Brain microvascular endothelial cell (primary cell): Measurements from ENCODE around the gene SNX17.

Source experiments
- DNase-seq: peaks from one replicate; pipeline ENCODE4 v3.0.0-alpha.2; 2020
- H3K27ac ChIP-seq: fragments of 250-450 bp; sonication (Bioruptor Pico); 2 replicates; pipeline ENCODE4 v1.5.1; 2020; ENCODE audit warnings: mild to moderate bottlenecking, moderate library complexity
- H3K27me3 ChIP-seq: fragments of 250-450 bp; sonication (Bioruptor Pico); replicated peaks from 2 replicates; pipeline ENCODE4 v1.5.1; 2020; ENCODE audit warnings: mild to moderate bottlenecking
- H3K36me3 ChIP-seq: fragments of 250-450 bp; sonication (Bioruptor Pico); replicated peaks from 2 replicates; pipeline ENCODE4 v1.5.1; 2020; ENCODE audit warnings: mild to moderate bottlenecking
- H3K4me3 ChIP-seq: 2 replicates; pipeline ENCODE4 v1.5.1; 2011; ENCODE audit warnings: low read depth, mild to moderate bottlenecking, control low read depth, low read length, moderate library complexity
- in situ Hi-C: cut with HindIII; loops from 2 replicates; pipeline ENCODE4 v1.10.0; 2017; ENCODE audit warnings: low sequenced_read_pairs, low pct_ligation_motif_present
- TF ChIP-seq, protein P1 (sequence below): IDR thresholded peaks from 2 replicates; pipeline ENCODE4 v1.5.1; 2011; ENCODE audit warnings: low read depth, mild to moderate bottlenecking, moderate library complexity, low read length, control low read depth, inconsistent platforms; ENCODE audit errors: missing control alignments

The SNX17 gene

DNA sequence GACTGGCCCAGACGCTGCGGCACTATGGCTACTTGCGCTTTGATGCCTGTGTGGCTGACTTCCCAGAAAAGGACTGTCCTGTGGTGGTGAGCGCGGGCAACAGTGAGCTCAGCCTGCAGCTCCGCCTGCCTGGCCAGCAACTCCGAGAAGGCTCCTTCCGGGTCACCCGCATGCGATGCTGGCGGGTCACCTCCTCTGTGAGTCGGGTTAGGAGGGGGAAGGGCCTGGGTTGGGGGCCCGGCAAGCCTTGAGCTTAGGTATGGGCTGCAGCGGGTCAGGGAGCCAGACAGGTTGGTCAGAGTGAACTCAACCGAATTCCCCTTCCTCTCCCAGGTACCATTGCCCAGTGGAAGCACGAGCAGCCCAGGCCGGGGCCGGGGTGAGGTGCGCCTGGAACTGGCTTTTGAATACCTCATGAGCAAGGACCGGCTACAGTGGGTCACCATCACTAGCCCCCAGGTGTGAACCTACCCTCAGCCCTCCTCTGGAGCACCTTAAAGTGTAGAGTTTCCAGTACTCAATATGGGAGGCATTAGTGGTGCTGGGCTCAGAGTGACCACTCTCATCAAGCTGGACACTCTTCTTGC lies 5.2 kb downstream of the SNX17 start:
- H3K36me3 ChIP-seq, result peaks cover 62% of the 10 kb centered on the region
- no peak overlapping the region for H3K4me3 ChIP-seq
- DNase-seq, result no peak
- TF ChIP-seq, protein P1, sequence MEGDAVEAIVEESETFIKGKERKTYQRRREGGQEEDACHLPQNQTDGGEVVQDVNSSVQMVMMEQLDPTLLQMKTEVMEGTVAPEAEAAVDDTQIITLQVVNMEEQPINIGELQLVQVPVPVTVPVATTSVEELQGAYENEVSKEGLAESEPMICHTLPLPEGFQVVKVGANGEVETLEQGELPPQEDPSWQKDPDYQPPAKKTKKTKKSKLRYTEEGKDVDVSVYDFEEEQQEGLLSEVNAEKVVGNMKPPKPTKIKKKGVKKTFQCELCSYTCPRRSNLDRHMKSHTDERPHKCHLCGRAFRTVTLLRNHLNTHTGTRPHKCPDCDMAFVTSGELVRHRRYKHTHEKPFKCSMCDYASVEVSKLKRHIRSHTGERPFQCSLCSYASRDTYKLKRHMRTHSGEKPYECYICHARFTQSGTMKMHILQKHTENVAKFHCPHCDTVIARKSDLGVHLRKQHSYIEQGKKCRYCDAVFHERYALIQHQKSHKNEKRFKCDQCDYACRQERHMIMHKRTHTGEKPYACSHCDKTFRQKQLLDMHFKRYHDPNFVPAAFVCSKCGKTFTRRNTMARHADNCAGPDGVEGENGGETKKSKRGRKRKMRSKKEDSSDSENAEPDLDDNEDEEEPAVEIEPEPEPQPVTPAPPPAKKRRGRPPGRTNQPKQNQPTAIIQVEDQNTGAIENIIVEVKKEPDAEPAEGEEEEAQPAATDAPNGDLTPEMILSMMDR, result no peak
- in situ Hi-C loops, result no loop called here
- no peak overlapping the region for H3K27ac ChIP-seq
- H3K27me3 ChIP-seq, result no peaks in the 10 kb centered on the region

DNA sequence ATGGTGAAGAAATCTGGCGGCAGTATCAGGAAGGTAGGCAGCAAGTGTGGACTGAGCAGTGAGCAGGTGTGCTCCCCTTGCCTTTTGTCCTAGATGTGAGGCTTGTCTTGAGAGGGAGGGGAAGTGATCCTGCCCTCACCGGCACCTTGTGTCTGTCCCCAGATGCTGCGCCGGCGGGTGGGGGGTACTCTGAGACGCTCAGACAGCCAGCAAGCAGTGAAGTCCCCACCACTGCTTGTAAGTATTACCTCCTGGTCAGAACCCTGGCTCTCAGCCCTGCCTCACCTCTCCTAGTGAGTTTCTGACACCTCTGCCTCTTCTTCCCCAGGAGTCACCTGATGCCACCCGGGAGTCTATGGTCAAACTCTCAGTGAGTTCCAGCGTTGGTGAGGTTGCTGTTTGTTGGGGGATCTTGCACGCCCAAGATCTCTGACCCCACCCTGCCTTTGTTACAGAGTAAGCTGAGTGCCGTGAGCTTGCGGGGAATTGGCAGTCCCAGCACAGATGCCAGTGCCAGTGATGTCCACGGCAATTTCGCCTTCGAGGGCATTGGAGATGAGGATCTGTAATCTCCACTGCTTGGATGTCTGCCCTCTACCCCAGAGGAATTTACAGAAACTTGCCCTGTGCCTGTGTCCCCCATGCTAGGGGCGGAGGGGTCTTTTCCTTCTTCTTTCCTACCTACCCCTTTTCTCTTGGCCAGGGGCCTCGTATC lies 5.9 kb downstream of the SNX17 start:
- TF ChIP-seq, protein P1, result no peak
- in situ Hi-C loops, result no loop called here
- no peak overlapping the region for H3K27ac ChIP-seq
- no peaks in the 10 kb centered on the region for H3K27me3 ChIP-seq
- DNase-seq, result no peak
- no peak overlapping the region for H3K4me3 ChIP-seq
- peaks cover 67% of the 10 kb centered on the region for H3K36me3 ChIP-seq

DNA sequence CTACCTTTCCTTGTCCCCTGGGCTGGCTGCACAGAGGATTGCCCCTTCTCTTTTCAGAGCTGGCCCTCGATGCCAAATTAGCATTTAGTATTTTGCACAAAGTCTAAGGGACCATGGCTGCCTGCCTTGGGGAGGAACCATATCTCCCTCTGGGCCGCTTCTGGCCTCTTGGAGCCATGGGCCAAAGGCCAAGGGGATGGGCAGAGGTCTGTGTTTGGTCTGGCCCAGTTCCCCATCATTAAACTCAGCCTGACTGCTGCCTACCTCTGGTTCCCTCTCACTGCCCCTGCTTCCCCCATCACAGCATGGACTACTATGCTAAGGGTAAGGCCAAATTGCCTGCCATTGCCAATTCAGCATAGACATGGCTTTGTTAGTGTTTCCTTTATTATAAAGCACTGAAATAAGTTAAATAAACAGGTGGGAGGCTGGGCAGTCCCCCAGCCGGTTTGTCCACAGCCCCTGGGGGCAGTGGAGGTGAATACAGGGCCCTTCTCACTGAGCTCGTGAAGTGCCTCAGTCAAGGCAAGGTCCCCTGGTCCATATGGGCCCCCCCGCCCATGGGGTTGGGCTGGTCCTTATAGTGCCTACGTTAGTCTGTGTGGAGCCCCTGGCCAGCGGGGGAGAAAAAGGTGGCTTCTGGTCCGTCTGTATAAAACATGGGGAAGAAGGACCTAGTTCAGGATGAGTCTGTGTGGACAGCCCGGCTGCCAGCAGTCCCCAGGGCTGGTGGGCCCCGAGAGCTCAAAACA lies 6.6 kb downstream of the SNX17 start:
- TF ChIP-seq, protein P1, result no peak
- Histone ChIP-seq H3K4me3 (no peak overlapping the region), H3K27ac (no peak overlapping the region), H3K36me3 (peaks cover 75% of the 10 kb centered on the region), H3K27me3 (no peaks in the 10 kb centered on the region)
- in situ Hi-C loops, result no loop called here
- DNase-seq, result no peak

DNA sequence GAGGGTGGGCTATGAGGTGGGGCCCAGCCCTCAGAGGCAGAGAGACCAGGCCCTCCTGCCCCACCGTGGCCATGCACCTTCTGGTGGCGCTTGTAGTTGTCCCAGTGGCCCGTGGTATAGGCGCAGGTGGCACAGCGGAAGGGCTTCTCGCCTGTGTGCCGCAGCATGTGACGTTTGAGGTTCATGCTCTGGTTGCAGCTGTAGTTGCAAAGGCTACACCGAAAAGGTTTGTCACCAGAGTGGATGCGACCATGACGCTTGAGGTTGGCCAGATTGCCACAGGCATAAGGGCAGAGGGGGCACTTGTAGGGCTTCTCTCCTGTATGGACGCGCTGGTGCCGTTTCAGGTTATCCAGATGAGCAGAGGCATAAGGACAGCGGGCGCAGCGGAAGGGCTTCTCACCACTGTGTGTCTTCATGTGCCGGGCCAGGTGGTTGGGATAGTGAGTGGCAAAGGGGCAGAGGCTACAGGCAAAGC lies 7.2 kb downstream of the SNX17 start:
- in situ Hi-C loops, result no loop called here
- Histone ChIP-seq H3K4me3 (no peak overlapping the region), H3K36me3 (peaks cover 75% of the 10 kb centered on the region), H3K27ac (no peak overlapping the region), H3K27me3 (no peaks in the 10 kb centered on the region)
- TF ChIP-seq, protein P1, result no peak
- no peak for DNase-seq

DNA sequence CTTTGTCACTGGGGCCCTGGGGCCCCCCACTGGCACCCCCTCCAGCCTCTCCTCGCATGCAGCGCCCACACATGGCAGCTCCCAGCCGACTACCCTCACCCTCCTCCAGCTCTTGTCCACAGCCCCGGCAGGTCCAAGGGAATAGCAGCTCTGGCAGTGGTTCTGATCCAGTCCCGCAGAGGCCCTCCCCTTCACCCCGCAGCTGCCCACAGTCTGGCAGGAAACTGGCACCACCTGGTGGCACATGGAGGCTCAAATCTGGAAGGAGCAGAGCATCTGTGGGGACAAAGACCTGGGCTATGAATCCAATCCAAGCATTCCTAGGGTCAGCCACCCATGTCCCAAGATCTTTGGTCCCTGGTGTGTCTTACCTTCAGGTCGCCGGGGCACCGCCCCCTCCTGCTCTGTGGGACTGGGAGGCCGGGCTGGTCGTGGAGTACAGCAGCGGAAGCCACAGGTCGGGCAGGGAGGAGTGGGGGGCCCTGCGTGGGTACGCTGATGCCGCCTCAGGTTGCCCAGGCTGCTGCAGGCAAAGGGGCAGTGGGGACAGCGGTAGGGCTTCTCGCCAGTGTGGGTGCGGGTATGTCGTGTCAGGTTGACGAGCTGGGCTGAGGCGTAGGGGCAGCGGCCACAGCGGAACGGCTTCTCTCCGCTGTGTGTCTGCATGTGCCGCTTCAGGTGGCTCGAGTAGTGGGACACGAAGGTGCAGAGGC lies 7.8 kb downstream of the SNX17 start:
- TF ChIP-seq, protein P1, result peak; percentile 45
- Histone ChIP-seq H3K36me3 (peaks cover 69% of the 10 kb centered on the region), H3K27me3 (no peaks in the 10 kb centered on the region), H3K4me3 (no peak overlapping the region), H3K27ac (no peak overlapping the region)
- in situ Hi-C loops, result no loop called here
- no peak for DNase-seq
